ENCODE results near the gene OR52E5. TPM values are rescaled to one million over a fixed set of nuclear protein-coding genes. Genes with fewer than 3 reads are reported as not detected.

Gene OR52E5
- total RNA-seq, 1 experiment from 2014 or later, result not detected

DNA sequence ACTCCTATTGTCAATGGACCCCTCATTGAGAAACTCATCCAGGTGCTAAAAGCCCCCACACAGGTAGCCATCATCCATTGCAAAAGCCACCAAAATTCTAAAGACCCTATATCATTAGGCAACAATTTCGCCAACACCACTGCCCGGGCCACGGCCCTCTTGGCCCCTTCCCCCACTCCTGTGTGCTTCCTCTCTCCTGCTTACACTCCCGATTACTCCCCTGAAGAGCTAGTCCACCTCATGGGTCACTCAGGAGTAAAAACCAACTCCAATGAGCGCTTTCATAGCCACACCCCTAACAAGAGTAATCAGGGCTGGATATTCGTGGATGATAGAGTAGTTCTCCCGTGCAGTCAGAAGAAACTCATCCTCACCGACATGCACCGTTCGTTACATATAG is 40.1 kb downstream of the OR52E5 start:
- DNase-seq (ENCODE audit: low read depth), result no peak

DNA sequence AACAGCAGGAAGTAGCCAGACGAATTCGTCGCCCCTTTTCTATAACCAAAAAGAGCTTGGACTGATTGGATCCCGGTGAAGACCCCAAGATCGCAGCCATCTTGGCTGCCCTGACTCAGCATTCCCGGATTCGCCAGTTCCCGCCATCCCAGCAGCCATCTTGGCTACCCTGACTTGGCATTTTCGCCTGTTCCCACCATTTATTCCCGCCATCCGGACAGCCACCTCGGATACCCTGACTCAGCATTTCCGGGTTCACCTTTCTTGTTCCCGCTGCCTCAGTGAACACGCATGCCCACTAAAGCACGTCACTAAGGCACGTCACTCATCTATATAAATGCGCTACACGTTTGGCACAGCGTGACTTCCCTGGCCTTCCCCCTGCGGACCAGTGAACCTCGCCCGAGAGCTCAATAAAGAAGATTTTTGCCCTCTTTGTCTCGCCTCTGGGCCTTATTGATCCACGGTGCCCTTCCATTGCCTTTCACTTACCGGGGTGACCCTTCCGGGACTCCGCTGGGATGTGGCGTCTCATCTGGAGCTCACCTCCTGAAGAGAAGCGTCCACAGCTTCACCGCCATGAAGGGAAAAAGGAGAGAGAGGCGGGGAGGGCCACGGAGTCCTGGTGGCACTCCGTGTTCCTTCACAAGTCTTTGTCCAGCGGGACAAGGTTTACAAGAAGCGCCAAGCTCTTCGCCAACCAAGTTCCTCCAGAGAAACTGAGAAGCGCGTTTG is 45.0 kb downstream of the OR52E5 start:
- DNase-seq (ENCODE audit: low read depth), result peak; percentile 23

DNA sequence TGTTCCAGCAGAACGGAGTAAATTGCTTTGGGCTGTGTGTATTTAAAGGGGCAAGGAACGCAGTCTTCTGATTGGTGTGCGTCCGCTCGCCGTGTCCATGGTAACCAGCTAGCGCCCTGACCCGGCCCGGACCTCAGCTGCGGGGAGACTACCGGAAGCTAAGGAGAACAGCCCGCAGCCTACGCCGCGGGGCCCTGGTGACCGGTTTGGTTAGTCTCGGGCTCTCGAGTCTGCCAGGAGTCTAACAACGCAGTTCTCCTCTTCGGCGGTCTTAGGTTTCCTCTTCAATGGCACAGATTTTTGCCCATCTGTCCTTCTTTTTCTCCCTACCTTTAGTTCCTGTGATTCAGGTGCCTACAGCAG is 45.6 kb downstream of the OR52E5 start:
- DNase-seq (ENCODE audit: low read depth), result no peak

DNA sequence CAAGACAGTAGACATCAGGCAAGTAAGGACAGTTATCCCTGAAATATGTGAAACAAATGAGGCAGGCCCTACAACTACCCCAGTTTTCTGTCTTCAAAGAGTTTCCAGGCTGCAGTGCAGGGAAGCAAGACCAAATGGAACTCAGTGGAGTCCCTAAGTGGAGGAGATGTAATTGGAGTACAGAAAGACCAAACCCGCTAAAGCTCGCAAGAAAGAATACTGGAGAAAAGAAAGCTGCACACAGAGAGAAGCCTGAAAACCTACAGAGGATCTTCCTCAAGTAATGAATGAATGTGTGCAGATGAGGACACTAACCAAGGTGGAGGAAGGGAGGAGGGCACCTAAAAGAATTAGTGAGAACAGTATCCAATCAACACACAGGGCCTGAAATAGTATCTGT is 47.7 kb downstream of the OR52E5 start:
- no peak for DNase-seq (ENCODE audit: low read depth)

DNA sequence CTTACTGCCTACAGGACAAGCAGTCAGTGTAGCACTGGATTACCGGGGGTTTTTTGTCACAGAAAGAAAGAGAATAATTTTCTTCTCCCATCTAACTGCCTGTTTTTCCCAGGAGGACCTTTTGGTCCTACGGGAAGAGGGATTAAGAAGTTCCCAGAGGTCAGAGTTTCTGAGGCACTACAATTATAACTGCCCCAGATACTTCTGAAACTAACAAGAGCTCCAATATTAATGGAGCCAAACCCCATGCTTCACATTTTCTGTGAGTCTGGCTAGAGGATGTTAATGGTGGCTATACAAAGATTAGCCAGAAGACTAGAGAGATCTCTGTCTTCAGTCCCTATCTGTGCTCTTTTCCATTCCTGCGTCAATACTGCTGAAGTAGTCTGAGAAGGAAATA is 48.9 kb downstream of the OR52E5 start, which contains the start of gene OR56A3:
Gene OR56A3 (plus strand): TSS at position 301 of the 400 bp plus-strand sequence. CDS start 5,096 bp downstream, outside the sequence.
- no peak for DNase-seq (ENCODE audit: low read depth)

Other genes with a start within 250 kb of the OR52E5 start
- gene TRIM5, start 208.1 kb upstream of the OR52E5 start, total RNA-seq (2014; rRNA removed; shearing (Covaris generic)), result 11.5 and 15.2 TPM in 2 replicates
- 1.2 and 1.5 TPM in 2 replicates for gene TRIM22, start 203.4 kb upstream of the OR52E5 start, total RNA-seq (2014; rRNA removed; shearing (Covaris generic))
- gene OR56B1, start 156.8 kb upstream of the OR52E5 start, total RNA-seq (2014; rRNA removed; shearing (Covaris generic)), result not detected in 2 replicates
- not detected in 2 replicates for gene OR52N4, start 139.0 kb upstream of the OR52E5 start, total RNA-seq (2014; rRNA removed; shearing (Covaris generic))
- not detected in 2 replicates for gene OR52N5, start 109.9 kb upstream of the OR52E5 start, total RNA-seq (2014; rRNA removed; shearing (Covaris generic))
- gene OR52N1, start 101.9 kb upstream of the OR52E5 start, total RNA-seq (2014; rRNA removed; shearing (Covaris generic)), result 0.15 TPM in 1 of 2 replicates, not detected in the other
- gene OR52N2, start 84.3 kb upstream of the OR52E5 start, total RNA-seq (2014; rRNA removed; shearing (Covaris generic)), result not detected in 2 replicates
- not detected in 2 replicates for gene OR52E6, start 51.3 kb upstream of the OR52E5 start, total RNA-seq (2014; rRNA removed; shearing (Covaris generic))
- 0.15 TPM in 1 of 2 replicates, not detected in the other for gene OR52E8, start 35.5 kb upstream of the OR52E5 start, total RNA-seq (2014; rRNA removed; shearing (Covaris generic))
- not detected in 2 replicates for gene OR52E4, start 12.6 kb upstream of the OR52E5 start, total RNA-seq (2014; rRNA removed; shearing (Covaris generic))
- gene OR56A3, start 49.0 kb downstream of the OR52E5 start, total RNA-seq (2014; rRNA removed; shearing (Covaris generic)), result 0.11 and 1.3 TPM in 2 replicates
- gene OR56A5, start 75.3 kb downstream of the OR52E5 start, total RNA-seq (2014; rRNA removed; shearing (Covaris generic)), result not detected in 2 replicates
- not detected in 2 replicates for gene OR52L1, start 93.8 kb downstream of the OR52E5 start, total RNA-seq (2014; rRNA removed; shearing (Covaris generic))
- gene OR56A4, start 113.7 kb downstream of the OR52E5 start, total RNA-seq (2014; rRNA removed; shearing (Covaris generic)), result not detected in 2 replicates
- gene OR56A1, start 137.6 kb downstream of the OR52E5 start, total RNA-seq (2014; rRNA removed; shearing (Covaris generic)), result under 0.01 TPM in 1 of 2 replicates, not detected in the other
- not detected in 2 replicates for gene OR56B4, start 214.5 kb downstream of the OR52E5 start, total RNA-seq (2014; rRNA removed; shearing (Covaris generic))

Data from Daoy (cell line).